D341Med (cell line): ENCODE measurements around the gene CCDC61.

ENCODE experiments used
- DNase-seq: peaks from one replicate; pipeline ENCODE4 v3.0.0; 2012; ENCODE audit warnings: low spot score

The CCDC61 gene

GRCh38 chr19:46042252-46042883 is 47.1 kb downstream of the CCDC61 start:
- no peak for DNase-seq

DNA sequence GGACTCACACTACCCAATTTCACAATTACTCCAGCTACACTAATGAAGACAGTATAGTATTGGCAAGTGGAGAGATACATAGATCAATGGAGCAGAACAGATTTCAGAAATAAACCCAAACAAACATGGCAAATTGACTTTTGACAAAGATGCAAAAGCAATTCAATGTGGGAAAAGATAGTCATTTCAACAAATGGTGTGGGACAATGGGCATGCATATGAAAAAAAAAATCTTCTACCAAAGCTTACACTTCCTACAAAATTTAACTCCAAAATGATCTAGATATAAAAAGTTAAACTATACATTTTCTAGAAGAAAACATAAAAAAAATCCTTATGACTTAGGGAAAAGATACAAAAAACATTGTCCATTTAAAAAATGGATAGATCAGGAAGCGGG is 48.3 kb downstream of the CCDC61 start:
- no peak for DNase-seq

DNA sequence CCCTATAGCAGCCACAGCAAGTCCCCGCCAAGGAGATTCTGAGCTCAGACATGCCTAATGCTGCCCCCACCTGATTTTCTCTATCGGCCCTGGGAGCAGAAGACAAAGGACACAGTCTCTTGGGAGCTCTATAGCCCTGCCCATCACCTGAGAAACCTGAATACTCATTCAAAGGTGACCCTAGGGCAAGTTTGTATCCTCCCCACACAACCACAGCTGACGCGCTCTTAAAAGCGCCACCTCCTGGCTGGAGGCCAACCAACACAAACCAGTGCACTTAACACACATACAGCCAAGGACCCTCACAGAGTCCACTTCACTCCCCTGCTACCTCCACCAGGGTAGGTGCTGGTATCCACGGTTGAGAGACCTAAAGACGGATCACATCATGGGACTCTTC is 54.3 kb downstream of the CCDC61 start:
- no peak for DNase-seq

- DNase-seq: no peak
Measured at GRCh38 chr19:46052896-46053295, 57.6 kb downstream of the CCDC61 start.

GRCh38 chr19:46056536-46056935 is 61.3 kb downstream of the CCDC61 start:
- no peak for DNase-seq

GRCh38 chr19:46058778-46059177 is 63.5 kb downstream of the CCDC61 start:
- no peak for DNase-seq

GRCh38 chr19:46060012-46060411 is 64.7 kb downstream of the CCDC61 start:
- no peak for DNase-seq

DNA sequence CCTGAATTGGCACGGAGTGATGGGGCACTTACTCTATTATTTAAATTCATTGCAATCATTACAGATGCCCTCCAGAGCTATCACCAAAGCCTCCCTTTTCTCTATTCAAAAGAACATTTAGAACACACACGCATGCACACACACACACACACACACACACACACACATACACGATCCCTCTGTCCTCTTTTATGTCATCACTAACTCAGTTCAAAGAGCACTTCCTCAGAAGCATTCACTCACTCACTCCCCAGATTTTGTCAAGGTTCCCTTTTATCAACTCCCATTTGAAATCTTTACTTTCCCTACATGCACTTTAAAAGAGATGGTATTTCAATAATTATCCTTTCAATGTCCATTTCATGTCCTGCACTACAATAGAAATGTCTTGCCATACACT is 67.9 kb downstream of the CCDC61 start:
- DNase-seq: no peak

DNA sequence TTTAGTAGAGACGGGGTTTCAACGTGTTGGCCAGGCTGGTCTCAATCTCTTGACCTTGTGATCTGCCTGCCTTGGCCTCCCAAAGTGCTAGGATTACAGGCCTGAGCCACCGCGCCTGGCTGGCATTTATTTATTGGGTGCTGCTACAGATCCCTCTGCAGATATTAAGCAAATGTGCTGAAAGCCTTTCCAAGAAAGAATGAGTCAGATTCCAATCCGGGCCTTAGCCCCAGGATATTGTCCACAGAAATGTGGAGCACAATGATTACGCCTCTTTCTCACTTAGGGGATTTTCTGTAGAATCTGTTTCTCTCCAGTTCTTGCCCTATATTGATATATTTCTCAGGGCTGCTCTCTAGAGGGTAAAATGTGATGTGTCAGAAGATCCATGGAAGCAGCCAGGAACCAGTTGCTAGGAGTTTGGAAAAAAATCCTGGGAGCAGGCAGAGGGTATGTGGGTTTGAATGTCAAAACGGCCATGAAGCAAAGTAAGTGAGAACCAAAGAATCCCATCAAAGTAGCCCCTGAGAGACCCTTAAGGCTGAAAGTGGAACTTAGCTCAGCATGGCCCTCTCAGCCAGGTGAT is 70.3 kb downstream of the CCDC61 start:
- no peak for DNase-seq

DNA sequence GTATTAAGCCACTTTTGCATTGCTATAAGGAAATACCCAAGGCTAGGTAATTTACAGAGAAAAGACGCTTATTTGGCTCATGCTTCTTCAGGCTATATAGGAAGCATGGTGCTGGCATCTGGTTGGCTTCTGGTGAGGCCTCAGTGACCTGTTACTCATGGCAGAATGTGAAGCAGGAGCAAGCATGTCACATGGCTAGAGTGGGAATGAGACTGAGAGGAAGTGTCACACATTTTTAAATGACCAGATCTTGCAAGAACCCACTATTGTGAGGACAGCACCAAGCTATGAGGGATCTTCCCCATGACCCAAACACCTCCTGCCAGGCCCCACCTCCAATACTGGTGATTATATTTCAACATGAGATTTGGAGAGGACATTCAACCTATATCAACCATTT is 71.2 kb downstream of the CCDC61 start:
- no peak for DNase-seq

DNA sequence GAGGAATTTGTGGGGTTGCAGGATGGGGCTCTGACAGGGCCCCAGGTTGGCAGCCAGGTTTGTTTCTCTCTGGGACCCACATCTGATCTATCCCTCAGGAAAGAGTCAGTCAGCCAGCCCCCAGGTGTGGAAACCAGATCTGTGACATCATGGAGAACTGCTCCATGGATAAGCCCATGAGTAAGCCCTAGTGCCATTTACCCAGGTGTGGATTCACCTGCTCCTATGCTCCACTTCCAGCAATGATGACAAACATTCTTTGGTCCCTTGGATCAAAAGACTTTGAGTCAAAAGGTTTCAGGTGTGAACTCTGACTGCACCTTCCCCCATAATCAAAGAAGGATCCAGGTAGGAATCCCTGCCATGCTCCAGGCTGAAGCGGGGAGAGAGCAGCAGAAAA is 72.4 kb downstream of the CCDC61 start:
- DNase-seq: no peak
